ENCODE results near the gene TAOK1. TPM values are rescaled to one million over a fixed set of nuclear protein-coding genes. Genes with fewer than 3 reads are reported as not detected.

The TAOK1 gene
- total RNA-seq, 1 experiment from 2014 or later, result 87.1 TPM

- TF ChIP-seq CTCF (IDR thresholded peaks at IDR 0.05), result peak; percentile 69
- TF ChIP-seq MAX (CRISPR knock-in tag; IDR thresholded peaks at IDR 0.05), result peak; percentile 55; the same call in 1 of the 2 replicates
Measured at GRCh38 chr17:29369831-29370735, 20.1 kb upstream of the TAOK1 start (continued).

- POLR2A ChIA-PET, result interaction anchor here (0.5 kb wide), 1 partner anchor 134 kb away, joined by 3 read pairs; no protein-coding TSS in a partner anchor
- DNase-seq (ENCODE audit: low spot score), result no peak
- Mint-ChIP-seq H3K27ac (no peak overlapping the region), H3K4me1 (peaks cover 30% of the 10 kb centered on the region), H3K9me3 (no peaks in the 10 kb centered on the region), H3K27me3 (ENCODE audit: low read depth) (no peaks in the 10 kb centered on the region), H3K4me3 (no peak overlapping the region), H3K36me3 (no peaks in the 10 kb centered on the region)
- ATAC-seq, result peak; percentile 67
- CTCF ChIA-PET, result interaction anchor here (0.8 to 3.1 kb wide), 4 partner anchors 8 to 240 kb away, joined by 3 to 8 read pairs (median 4); no protein-coding TSS in a partner anchor
- TF ChIP-seq CTCF (IDR thresholded peaks at IDR 0.05), result no peak
- TF ChIP-seq PRRX2 (CRISPR knock-in tag; IDR thresholded peaks at IDR 0.05), result no peak
- TF ChIP-seq GABPB1 (CRISPR knock-in tag; IDR thresholded peaks at IDR 0.05), result no peak
- no peak for TF ChIP-seq MAX (CRISPR knock-in tag; IDR thresholded peaks at IDR 0.05)
- TF ChIP-seq FOXP1 (CRISPR knock-in tag; IDR thresholded peaks at IDR 0.05; ENCODE audit: borderline replicate concordance), result no peak
- TF ChIP-seq ZBTB21 (CRISPR knock-in tag; IDR thresholded peaks at IDR 0.05; ENCODE audit: borderline replicate concordance), result no peak
- TF ChIP-seq OVOL2 (CRISPR knock-in tag; IDR thresholded peaks at IDR 0.05; ENCODE audit: borderline replicate concordance), result no peak
- no peak for TF ChIP-seq CREB1 (CRISPR knock-in tag; IDR thresholded peaks at IDR 0.05)
- TF ChIP-seq ESRRA (CRISPR knock-in tag; IDR thresholded peaks at IDR 0.05; ENCODE audit: borderline replicate concordance), result no peak
Measured at GRCh38 chr17:29376667-29377270, 13.4 kb upstream of the TAOK1 start.

- no peaks in the 10 kb centered on the region for H3K9me3 Mint-ChIP-seq
- H3K4me3 Mint-ChIP-seq, result no peak overlapping the region
- H3K4me1 Mint-ChIP-seq, result peaks cover 30% of the 10 kb centered on the region
- POLR2A ChIA-PET, result interaction anchor here (1.2 kb wide), 1 partner anchor 11 kb away, joined by 3 read pairs; the partner anchor contains the start of gene TAOK1
- CTCF ChIA-PET, result interaction anchor here (0.7 to 8.4 kb wide), 3 partner anchors 9 to 181 kb away, joined by 4 to 63 read pairs (median 5); partner anchors contain the start of gene TAOK1
- H3K36me3 Mint-ChIP-seq, result no peaks in the 10 kb centered on the region
- DNase-seq (ENCODE audit: low spot score) (no peak), ATAC-seq (no peak)
- H3K27me3 Mint-ChIP-seq (ENCODE audit: low read depth), result no peaks in the 10 kb centered on the region
- H3K27ac Mint-ChIP-seq, result no peak overlapping the region
- TF ChIP-seq AFF4 (CRISPR knock-in tag; IDR thresholded peaks at IDR 0.05; ENCODE audit: borderline replicate concordance) (no peak), GTF2I (CRISPR knock-in tag; conservative IDR thresholded peaks at IDR 0.05) (no peak), ZSCAN18 (CRISPR knock-in tag; IDR thresholded peaks at IDR 0.05) (no peak), ZNF232 (CRISPR knock-in tag; IDR thresholded peaks at IDR 0.05) (no peak), ZNF121 (CRISPR knock-in tag; IDR thresholded peaks at IDR 0.05) (no peak), ZNF671 (CRISPR knock-in tag; IDR thresholded peaks at IDR 0.05) (no peak), NFE2L1 (CRISPR knock-in tag; IDR thresholded peaks at IDR 0.05) (no peak), ELF4 (CRISPR knock-in tag; IDR thresholded peaks at IDR 0.05; ENCODE audit: low read depth) (no peak), AR (CRISPR knock-in tag; IDR thresholded peaks at IDR 0.05) (no peak)
Measured at GRCh38 chr17:29378500-29378899, 11.7 kb upstream of the TAOK1 start.
